ENCODE results near the gene TYRP1. TPM values are rescaled to one million over a fixed set of nuclear protein-coding genes. Genes with fewer than 3 reads are reported as not detected.

The TYRP1 gene
- total RNA-seq, 4 donors from 2014 or later, result 79.7 to 250 (median 110) TPM

DNA sequence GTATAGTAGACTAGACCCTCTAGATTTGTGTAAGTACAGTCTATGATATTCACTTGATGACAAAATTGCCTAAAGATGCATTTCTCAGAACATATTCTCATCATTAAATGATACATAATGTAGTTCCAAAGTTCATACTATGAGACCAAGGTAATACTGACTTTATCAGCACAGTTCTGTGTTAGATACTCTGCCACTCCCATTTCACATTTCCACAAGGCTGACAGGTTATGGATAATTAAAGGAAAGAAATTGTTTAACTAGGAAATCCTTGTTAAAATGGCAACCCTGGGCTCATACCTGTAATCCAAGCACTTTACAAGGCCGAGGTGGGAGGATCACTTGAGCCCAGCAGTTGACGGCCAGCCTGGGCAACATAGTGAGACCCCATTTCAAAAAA is 33.6 kb downstream of the TYRP1 start:
- WGBS, result 89% methylated on average over 2 of the region's 2 CpGs
- Histone ChIP-seq H3K9me3 (no peaks in the 10 kb centered on the region), H3K27me3 (no peaks in the 10 kb centered on the region), H3K4me1 (peaks cover 6% of the 10 kb centered on the region), H3K27ac (no peak overlapping the region), H3K36me3 (no peaks in the 10 kb centered on the region), H3K4me3 (no peak overlapping the region)
- TF ChIP-seq POLR2A (IDR thresholded peaks at IDR 0.05), result no peak
- TF ChIP-seq, protein P1, sequence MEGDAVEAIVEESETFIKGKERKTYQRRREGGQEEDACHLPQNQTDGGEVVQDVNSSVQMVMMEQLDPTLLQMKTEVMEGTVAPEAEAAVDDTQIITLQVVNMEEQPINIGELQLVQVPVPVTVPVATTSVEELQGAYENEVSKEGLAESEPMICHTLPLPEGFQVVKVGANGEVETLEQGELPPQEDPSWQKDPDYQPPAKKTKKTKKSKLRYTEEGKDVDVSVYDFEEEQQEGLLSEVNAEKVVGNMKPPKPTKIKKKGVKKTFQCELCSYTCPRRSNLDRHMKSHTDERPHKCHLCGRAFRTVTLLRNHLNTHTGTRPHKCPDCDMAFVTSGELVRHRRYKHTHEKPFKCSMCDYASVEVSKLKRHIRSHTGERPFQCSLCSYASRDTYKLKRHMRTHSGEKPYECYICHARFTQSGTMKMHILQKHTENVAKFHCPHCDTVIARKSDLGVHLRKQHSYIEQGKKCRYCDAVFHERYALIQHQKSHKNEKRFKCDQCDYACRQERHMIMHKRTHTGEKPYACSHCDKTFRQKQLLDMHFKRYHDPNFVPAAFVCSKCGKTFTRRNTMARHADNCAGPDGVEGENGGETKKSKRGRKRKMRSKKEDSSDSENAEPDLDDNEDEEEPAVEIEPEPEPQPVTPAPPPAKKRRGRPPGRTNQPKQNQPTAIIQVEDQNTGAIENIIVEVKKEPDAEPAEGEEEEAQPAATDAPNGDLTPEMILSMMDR (IDR thresholded peaks at IDR 0.05), result no peak
- no peak for TF ChIP-seq POLR2AphosphoS5 (IDR thresholded peaks at IDR 0.05)
- TF ChIP-seq EP300 (IDR thresholded peaks at IDR 0.05), result no peak
- DNase-seq (ENCODE audit: low spot score in 2 of 2), result no peak

DNA sequence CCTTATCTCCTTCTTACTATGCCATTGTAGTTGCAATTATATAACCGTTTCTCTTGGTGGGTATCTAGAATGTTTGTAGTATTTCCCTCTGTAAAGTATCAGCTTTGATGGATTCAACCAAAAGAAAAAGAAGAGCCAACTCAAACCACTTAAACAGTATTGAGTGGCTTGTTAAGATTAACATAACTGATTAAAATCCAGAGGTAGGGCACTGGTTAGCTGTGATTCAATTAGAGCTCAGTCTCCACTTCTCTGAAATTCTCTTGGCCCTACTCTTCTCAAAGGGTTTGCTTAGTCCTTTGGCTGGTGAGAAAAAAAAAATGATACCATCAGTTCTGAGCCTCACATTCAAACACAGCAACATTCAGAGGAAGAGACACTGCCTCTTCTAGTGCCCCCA is 37.0 kb downstream of the TYRP1 start:
- H3K4me3 ChIP-seq, result no peak overlapping the region
- no peak for TF ChIP-seq POLR2A (IDR thresholded peaks at IDR 0.05)
- no peak overlapping the region for H3K27ac ChIP-seq
- H3K9me3 ChIP-seq, result no peaks in the 10 kb centered on the region
- no peaks in the 10 kb centered on the region for H3K36me3 ChIP-seq
- WGBS, result 90% methylated on average over 1 of the region's 1 CpG
- no peaks in the 10 kb centered on the region for H3K27me3 ChIP-seq
- no peak for DNase-seq (ENCODE audit: low spot score in 2 of 2)
- H3K4me1 ChIP-seq, result no peaks in the 10 kb centered on the region

DNA sequence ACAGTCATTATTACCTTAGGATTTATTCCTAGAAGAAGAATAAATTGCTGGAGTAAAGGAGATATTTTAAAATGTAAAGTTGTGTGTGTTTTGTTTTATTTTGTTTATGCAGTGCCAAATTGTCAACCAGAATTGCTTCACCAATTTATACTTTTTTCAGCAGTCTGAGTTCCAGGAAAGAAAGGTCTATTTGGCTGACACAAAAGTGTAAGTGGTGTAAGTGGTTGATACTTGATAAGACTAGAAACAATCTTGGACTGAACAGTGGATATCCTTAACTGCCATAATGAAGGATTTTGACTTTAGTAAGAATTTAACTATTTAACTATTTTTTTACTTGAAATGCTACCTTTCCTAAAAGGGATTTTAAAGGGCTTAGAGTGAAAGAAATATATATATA is 37.7 kb downstream of the TYRP1 start:
- no peak for DNase-seq (ENCODE audit: low spot score in 2 of 2)
- no peak overlapping the region for H3K27ac ChIP-seq
- H3K4me3 ChIP-seq, result no peak overlapping the region
- no peaks in the 10 kb centered on the region for H3K4me1 ChIP-seq
- no peaks in the 10 kb centered on the region for H3K36me3 ChIP-seq
- TF ChIP-seq, protein P1 (IDR thresholded peaks at IDR 0.05), result no peak
- TF ChIP-seq POLR2A (IDR thresholded peaks at IDR 0.05) (no peak), POLR2AphosphoS5 (IDR thresholded peaks at IDR 0.05) (no peak), EP300 (IDR thresholded peaks at IDR 0.05) (no peak)
- H3K27me3 ChIP-seq, result no peaks in the 10 kb centered on the region
- no peaks in the 10 kb centered on the region for H3K9me3 ChIP-seq

DNA sequence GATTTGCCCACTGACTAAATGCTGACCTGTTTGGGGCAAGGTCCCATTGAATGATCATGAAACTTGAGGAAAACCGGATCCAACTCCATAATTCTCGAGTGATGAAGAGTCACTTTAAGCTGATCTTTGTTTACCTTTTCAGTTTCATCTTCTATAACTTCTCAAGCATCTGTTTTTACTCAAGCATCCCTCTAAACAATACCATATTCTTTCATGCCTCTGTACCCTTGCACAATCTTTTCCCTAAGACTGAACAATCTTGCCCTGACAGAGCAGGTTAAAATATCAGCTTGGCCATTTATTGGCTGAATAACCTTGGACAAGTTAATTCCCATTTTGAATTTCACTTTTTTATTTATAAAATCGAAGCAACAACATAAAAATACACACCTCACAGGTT is 39.8 kb downstream of the TYRP1 start:
- no peaks in the 10 kb centered on the region for H3K4me1 ChIP-seq
- TF ChIP-seq POLR2A (IDR thresholded peaks at IDR 0.05) (no peak), EP300 (IDR thresholded peaks at IDR 0.05) (no peak), POLR2AphosphoS5 (IDR thresholded peaks at IDR 0.05) (no peak)
- TF ChIP-seq, protein P1 (IDR thresholded peaks at IDR 0.05), result no peak
- no peaks in the 10 kb centered on the region for H3K36me3 ChIP-seq
- H3K4me3 ChIP-seq, result no peak overlapping the region
- 86% methylated on average over 3 of the region's 3 CpGs for WGBS
- no peak overlapping the region for H3K27ac ChIP-seq
- no peaks in the 10 kb centered on the region for H3K27me3 ChIP-seq
- H3K9me3 ChIP-seq, result no peaks in the 10 kb centered on the region
- DNase-seq (ENCODE audit: low spot score in 2 of 2), result no peak

DNA sequence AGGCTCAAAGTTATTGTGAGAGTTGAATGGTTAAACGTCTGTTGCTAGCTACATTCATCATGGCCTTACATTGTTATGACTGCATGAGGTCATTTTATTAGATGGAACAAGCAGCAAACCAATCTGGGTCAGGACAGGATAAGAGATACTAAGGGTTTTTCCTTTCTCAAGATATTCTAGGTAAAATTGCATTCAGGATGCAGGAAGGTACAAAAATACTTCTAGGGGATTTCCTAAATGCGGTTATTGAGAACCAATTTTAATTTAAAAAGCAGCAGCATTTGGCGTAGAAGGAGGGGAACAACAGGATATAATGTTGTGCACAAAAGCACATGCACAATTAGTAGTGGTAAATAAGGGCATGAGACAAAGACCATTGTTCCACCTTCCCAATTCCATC is 42.5 kb downstream of the TYRP1 start:
- Histone ChIP-seq H3K27ac (no peak overlapping the region), H3K27me3 (no peaks in the 10 kb centered on the region), H3K36me3 (no peaks in the 10 kb centered on the region), H3K4me3 (no peak overlapping the region), H3K4me1 (no peaks in the 10 kb centered on the region), H3K9me3 (no peaks in the 10 kb centered on the region)
- DNase-seq (ENCODE audit: low spot score in 2 of 2), result no peak
- TF ChIP-seq POLR2A (IDR thresholded peaks at IDR 0.05), result no peak
- WGBS, result 37% methylated on average over 3 of the region's 3 CpGs

DNA sequence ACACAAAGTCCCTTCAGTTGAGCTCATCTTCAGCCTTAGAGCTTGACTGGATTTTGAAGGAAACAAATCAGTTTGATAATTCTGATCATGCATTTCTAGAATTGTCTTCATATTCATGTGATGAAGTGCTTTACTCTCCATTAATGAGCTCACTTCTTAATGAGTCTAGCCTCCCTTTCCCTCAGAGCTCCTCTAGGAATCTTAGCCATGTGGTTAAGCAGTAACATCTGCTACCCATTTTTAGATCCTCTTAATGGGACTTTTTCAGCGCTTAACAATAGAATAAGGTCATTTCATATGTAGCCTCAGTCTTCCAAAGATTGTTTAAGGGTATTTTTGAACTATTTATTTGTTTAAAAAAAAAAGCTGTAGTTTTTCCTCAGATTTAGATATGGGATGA is 44.7 kb downstream of the TYRP1 start:
- Histone ChIP-seq H3K27me3 (no peaks in the 10 kb centered on the region), H3K9me3 (no peaks in the 10 kb centered on the region), H3K36me3 (no peaks in the 10 kb centered on the region), H3K4me1 (no peaks in the 10 kb centered on the region), H3K4me3 (no peak overlapping the region), H3K27ac (no peak overlapping the region)
- 0% methylated on average over 1 of the region's 1 CpG for WGBS
- no peak for DNase-seq (ENCODE audit: low spot score in 2 of 2)
- TF ChIP-seq POLR2A (IDR thresholded peaks at IDR 0.05), result no peak
- TF ChIP-seq, protein P1 (IDR thresholded peaks at IDR 0.05), result no peak
- no peak for TF ChIP-seq EP300 (IDR thresholded peaks at IDR 0.05)
- TF ChIP-seq POLR2AphosphoS5 (IDR thresholded peaks at IDR 0.05), result no peak

Data from suprapubic skin (tissue), 4 donors.